OCI-LY3 (cell line): ENCODE measurements around the gene R3HDM4.

Experiments used
- H2AFZ ChIP-seq: fragments of 200-600, 300-600 bp; shearing (Covaris generic); 2 replicates; pipeline ENCODE4 v1.6.0; 2014; ENCODE audit warnings: antibody characterized with exemption, low read depth, low read length
- H3K27ac ChIP-seq: fragments of 200-600, 300-600 bp; sonication (generic); 2 replicates; pipeline ENCODE4 v1.5.1; 2014; ENCODE audit warnings: mild to moderate bottlenecking, low read length, moderate library complexity, mixed read lengths
- H3K27me3 ChIP-seq: fragments of 200-600, 300-600 bp; sonication (generic); 2 replicates; pipeline ENCODE4 v1.6.1; 2014; ENCODE audit warnings: low read depth, low read length, mixed read lengths
- H3K36me3 ChIP-seq: fragments of 200-600, 300-600 bp; sonication (generic); replicated peaks from 2 replicates; pipeline ENCODE3; 2014; ENCODE audit warnings: low read depth, low read length, mixed read lengths
- H3K4me1 ChIP-seq: fragments of 300-600, 200-600 bp; sonication (generic); 2 replicates; pipeline ENCODE4 v1.6.1; 2014; ENCODE audit warnings: low read length, mixed read lengths
- H3K4me2 ChIP-seq: fragments of 200-600, 300-600 bp; sonication (generic); 2 replicates; pipeline ENCODE4 v1.6.1; 2014; ENCODE audit warnings: low read length, mixed read lengths
- H3K4me3 ChIP-seq: fragments of 300-600, 200-600 bp; sonication (generic); 2 replicates; pipeline ENCODE4 v1.5.1; 2014; ENCODE audit warnings: antibody characterized with exemption, mild to moderate bottlenecking, low read length, moderate library complexity
- H3K79me2 ChIP-seq: fragments of 300-600, 200-600 bp; shearing (Covaris generic); 2 replicates; pipeline ENCODE4 v1.6.1; 2014; ENCODE audit warnings: mild to moderate bottlenecking, low read length, mixed read lengths
- H3K9ac ChIP-seq: fragments of 300-600, 200-600 bp; shearing (Covaris generic); 2 replicates; pipeline ENCODE4 v1.6.0; 2014; ENCODE audit warnings: mild to moderate bottlenecking, low read length, moderate library complexity
- H3K9me3 ChIP-seq: fragments of 200-600, 300-600 bp; shearing (Covaris generic); 2 replicates; pipeline ENCODE4 v1.6.1; 2014; ENCODE audit warnings: low read length, mixed read lengths; ENCODE audit not compliant: insufficient read depth
- H4K20me1 ChIP-seq: fragments of 200-600, 300-600 bp; sonication (generic); 2 replicates; pipeline ENCODE4 v1.6.1; 2016; ENCODE audit warnings: low read length, mixed read lengths; ENCODE audit not compliant: insufficient read depth
- CTCF ChIP-seq: fragments of 200-600, 300-600 bp; sonication (generic); IDR thresholded peaks from 2 replicates; pipeline ENCODE4 v1.5.1; 2014; ENCODE audit warnings: antibody characterized with exemption, low read length, low read depth
- EZH2phosphoT487 ChIP-seq: fragments of 200-600 bp; shearing (Covaris generic); IDR thresholded peaks from 2 replicates; pipeline ENCODE4 v1.6.1; 2018; ENCODE audit warnings: antibody characterized with exemption, mixed run types, low read depth

The R3HDM4 gene

GRCh38 chr19:952680-953444 is 39.8 kb upstream of the R3HDM4 start:
- Histone ChIP-seq H3K4me3 (peak overlapping the region; percentile 61), H3K27me3 (no peaks in the 10 kb centered on the region), H3K79me2 (peaks cover 69% of the 10 kb centered on the region), H3K27ac (peak overlapping the region; percentile 74), H3K4me1 (peaks cover 74% of the 10 kb centered on the region), H4K20me1 (peaks cover 16% of the 10 kb centered on the region; the same call in 1 of the 2 replicates), H2AFZ (no peak overlapping the region), H3K36me3 (peaks cover 7% of the 10 kb centered on the region), H3K9me3 (no peaks in the 10 kb centered on the region), H3K4me2 (peak overlapping the region; percentile 71), H3K9ac (peak overlapping the region; percentile 68)
- TF ChIP-seq EZH2phosphoT487, result no peak
- TF ChIP-seq CTCF, result no peak

- Histone ChIP-seq H3K36me3 (peaks cover 7% of the 10 kb centered on the region), H3K9me3 (no peaks in the 10 kb centered on the region), H3K4me2 (peak overlapping the region; percentile 71), H2AFZ (no peak overlapping the region), H3K27me3 (no peaks in the 10 kb centered on the region), H3K27ac (peak overlapping the region; percentile 74), H3K9ac (peak overlapping the region; percentile 68), H4K20me1 (peaks cover 16% of the 10 kb centered on the region; the same call in 1 of the 2 replicates), H3K79me2 (peaks cover 69% of the 10 kb centered on the region), H3K4me3 (peak overlapping the region; percentile 61), H3K4me1 (peaks cover 78% of the 10 kb centered on the region)
- no peak for TF ChIP-seq EZH2phosphoT487
These were observed 39.1 kb upstream of the R3HDM4 start for GRCh38 chr19:952049-952679.

- Histone ChIP-seq H3K4me1 (peaks cover 91% of the 10 kb centered on the region), H4K20me1 (peaks cover 3% of the 10 kb centered on the region; the same call in 1 of the 2 replicates), H3K4me3 (no peak overlapping the region), H3K27me3 (no peaks in the 10 kb centered on the region), H2AFZ (no peak overlapping the region), H3K79me2 (peaks cover 61% of the 10 kb centered on the region), H3K9ac (peak overlapping the region; percentile 31; the same call in 1 of the 2 replicates), H3K4me2 (peak overlapping the region; percentile 28), H3K27ac (peak overlapping the region; percentile 74), H3K36me3 (peaks cover 11% of the 10 kb centered on the region), H3K9me3 (no peaks in the 10 kb centered on the region)
- TF ChIP-seq EZH2phosphoT487 (no peak), CTCF (no peak)
These were observed 37.5 kb upstream of the R3HDM4 start for GRCh38 chr19:950352-951066.

GRCh38 chr19:948842-949496 is 36.0 kb upstream of the R3HDM4 start:
- peaks cover 11% of the 10 kb centered on the region for H3K36me3 ChIP-seq
- peaks cover 61% of the 10 kb centered on the region for H3K79me2 ChIP-seq
- no peaks in the 10 kb centered on the region for H3K9me3 ChIP-seq
- TF ChIP-seq EZH2phosphoT487 (no peak), CTCF (no peak)
- H3K4me2 ChIP-seq, result peak overlapping the region; percentile 50
- H3K27ac ChIP-seq, result peak overlapping the region; percentile 96
- H2AFZ ChIP-seq, result no peak overlapping the region
- H3K27me3 ChIP-seq, result no peaks in the 10 kb centered on the region
- H3K9ac ChIP-seq, result peak overlapping the region; percentile 21; the same call in 1 of the 2 replicates
- peaks cover 77% of the 10 kb centered on the region for H3K4me1 ChIP-seq
- H3K4me3 ChIP-seq, result peak overlapping the region; percentile 11; the same call in 1 of the 2 replicates
- H4K20me1 ChIP-seq, result peaks cover 2% of the 10 kb centered on the region; the same call in 1 of the 2 replicates
